Raji (cell line): ENCODE data around the gene BRPF3.

Experiments used
- POLR2A ChIP-seq: IDR thresholded peaks from 2 replicates; pipeline ENCODE4 v1.6.1; 2011; ENCODE audit warnings: low read depth, low read length, control low read depth; ENCODE audit not compliant: insufficient read depth

The BRPF3 gene

DNA sequence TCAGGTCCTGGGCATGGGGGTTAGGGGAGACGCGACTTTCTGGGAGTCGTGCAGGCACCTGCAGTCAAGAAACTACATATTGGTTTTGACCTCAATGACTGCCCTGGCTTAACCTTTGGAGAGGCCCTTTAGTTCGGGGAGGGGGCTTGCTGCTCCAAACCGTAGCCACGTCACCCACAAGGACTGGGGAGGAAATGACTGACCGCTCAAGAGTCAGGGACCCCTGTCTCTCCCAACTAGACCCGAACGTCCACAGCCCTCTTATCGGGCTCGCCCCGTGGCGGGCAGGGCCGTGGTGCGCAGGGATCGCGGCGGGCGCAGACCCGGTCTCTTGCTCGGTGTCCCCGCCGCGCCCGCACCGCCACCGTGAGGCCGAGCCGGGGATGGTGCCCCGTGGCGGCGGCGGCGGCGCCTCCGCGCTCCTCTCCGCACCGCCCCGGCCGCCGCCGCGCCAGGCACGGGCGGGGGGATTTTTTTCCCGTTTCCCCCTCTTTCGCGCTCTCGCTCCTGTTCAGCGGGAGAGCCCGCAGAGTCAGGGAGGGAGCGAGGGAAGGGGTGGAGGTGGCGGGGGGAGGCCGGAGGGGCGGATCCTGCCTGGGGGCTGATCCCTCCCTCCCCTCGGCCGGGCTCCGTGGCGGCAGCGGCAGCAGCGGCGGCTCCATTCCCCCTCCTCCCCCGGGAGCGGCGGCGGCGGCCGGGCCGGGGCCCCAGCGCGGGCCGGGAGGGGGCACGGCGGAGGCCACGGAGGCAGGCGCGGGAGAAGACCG is at the start of gene BRPF3:
BRPF3 (plus strand) TSS at position 632 of the 767 bp plus-strand sequence. CDS start 3,579 bp downstream, outside the sequence.
- TF ChIP-seq POLR2A = peak; percentile 34; the same call in 1 of the 2 replicates

DNA sequence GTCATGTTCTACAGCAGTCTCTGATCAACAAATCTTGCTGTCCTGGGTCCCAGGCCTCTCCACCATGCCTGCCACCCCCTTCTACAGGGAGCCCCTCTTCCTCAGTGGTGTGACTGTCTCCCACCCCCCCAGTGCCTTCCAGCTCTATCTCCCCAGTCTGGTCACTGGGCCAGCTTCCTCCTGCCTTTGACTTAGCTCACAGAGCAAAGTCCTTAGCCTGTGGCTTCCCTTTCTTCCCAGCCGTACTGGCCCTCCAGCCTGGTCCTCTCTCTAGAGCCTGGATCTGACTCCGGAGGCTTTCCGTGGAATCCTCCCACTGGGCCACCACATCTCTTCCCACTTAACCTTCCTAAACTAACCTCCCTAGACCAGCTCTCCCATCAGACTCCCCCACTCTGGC is 49.2 kb upstream of the BRPF3 start:
- no peak for TF ChIP-seq POLR2A

DNA sequence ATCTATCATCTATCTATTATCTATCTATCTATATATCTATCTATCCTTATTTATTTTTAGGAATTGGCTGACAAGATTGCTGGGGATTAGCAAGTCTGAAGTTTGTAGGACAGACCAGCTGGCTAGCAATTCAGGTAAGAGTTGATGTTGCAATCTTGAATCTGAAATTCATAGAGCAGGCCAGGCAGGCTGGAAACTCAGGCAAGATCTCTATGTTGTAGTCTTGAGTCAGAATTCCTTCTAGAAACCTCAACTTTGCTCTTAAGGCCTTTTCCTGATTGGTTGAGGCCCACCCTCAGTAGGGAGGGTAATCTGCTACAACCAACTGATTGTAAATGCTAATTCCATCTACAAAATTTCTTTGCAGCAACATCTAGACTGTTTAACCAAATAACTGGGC is 47.1 kb upstream of the BRPF3 start:
- no peak for TF ChIP-seq POLR2A

DNA sequence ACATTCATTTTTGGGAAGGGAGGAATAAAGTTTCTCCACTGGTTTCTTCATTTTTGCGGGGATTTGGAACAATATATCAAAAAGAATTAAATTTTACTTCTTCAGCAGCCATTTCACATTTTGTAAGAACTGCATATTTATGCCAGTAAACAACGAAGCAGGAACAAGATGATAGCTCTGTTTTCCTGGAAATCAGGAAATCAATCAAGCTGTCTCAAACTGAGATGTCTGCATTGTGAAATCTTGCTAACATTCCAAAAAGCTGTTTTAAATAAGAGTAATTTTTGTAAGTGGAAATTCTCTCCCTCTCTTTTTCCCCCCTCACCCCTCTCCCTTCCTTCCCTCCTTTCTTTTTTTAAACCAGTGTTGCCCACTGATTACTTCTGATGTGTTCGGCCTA is 46.3 kb upstream of the BRPF3 start:
- TF ChIP-seq POLR2A = no peak

DNA sequence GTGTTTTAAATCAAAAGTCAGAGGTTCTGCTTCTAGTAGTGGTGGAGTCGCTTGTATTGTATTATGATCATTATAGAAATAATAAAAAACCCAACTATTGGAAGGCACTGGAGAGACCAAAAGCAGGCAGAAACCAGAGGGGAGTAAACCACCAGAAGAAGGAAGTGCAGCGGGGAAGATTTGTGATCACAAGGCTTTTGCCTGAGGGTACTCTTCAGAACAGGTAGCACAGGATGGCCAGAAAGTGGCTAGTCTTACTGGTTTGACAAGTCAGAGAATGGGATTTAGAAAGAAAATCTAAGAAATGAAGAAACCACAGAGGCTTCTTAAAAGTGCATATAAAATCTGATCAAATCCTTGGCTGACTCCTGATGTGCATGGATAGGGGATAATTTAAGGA is 42.3 kb upstream of the BRPF3 start:
- TF ChIP-seq POLR2A = no peak

DNA sequence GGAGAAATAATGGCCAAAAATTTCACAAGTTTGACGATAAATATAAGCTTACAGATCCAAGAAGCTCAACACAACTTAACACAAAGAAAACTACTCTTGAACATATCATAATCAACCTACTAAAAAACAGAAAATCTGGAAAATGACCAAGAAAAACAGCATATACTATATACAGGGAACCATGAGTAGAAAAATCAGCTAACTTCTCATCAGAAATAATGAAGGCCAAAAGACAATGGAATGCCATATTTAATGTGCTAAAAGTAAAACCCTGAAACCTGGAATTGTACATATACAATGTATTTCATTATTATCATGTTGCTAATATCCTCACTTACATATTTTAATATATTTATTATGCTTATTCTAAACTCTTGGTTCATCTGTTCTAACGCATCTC is 40.9 kb upstream of the BRPF3 start:
- no peak for TF ChIP-seq POLR2A

DNA sequence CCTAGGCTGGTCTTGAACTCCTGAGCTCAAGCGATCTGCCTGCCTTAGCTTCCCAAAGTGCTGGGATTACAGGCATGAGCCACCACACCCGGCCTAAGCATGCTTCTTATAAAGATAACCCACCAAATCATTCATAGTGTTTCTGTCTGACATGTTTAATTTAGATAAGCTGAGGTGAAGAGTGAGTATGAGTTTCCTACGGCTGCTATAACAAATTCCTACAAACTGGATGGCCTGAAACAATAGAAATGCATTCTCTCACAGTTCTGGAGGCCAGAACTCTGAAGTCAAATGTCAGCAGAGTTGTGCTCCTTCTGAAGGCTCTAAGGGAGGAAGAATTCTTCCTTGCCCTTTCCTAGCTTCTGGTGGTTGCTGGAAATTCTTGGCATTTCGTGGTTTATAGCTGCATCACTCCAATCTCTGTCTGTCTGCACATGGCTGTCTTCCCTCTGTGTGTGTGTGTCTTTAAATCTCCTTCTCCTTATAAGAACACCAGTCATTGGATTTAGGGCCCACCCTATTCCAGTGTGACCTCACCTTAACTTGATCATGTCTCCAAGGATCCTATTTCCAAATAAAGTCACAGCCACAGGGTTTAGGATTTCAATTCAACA is 36.3 kb upstream of the BRPF3 start:
- TF ChIP-seq POLR2A = no peak

DNA sequence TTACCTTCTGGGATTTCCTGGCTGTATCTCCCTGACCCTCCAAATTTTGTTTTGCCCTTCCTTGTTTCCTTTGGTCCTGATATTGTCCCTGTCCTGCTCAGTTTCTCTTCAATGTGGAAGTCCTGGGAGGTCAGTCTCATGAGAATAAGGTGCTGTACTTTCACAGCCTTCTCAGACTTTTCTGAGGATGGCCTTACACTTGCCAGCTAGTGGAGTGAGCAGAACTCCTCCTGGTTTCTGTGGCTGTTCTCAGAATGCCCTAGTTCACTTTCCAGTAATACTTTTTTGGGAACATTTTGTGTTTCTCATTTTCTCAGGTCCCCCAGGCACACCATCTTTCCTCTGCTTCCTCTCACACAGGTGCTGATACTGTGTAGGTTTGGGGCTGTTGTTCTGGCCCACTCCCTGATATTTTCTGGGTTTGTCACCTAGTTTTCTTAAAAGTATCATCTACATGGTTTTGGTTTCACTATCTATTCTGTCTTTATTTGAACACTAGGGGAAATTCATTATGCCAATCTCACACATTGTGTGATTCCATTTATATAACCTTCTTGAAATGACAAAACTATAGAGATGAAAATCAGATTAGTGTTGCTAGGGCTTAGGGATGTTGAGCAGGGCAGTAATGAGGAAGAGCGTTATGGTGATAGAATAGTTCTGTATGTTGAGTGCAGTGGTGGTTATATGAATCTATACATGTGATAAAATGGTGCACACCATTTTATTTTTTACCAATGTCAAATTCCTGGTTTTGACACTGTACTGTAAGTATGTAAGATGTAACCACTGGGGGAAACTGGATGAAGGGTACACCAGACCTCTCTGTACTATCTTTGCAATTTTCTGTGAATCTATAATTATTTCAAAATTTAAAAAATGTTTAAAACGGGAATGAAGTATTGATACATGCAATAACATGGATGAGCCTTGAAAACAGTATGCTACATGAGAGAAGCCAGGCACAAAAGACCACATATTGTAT is 27.2 kb upstream of the BRPF3 start:
- no peak for TF ChIP-seq POLR2A

DNA sequence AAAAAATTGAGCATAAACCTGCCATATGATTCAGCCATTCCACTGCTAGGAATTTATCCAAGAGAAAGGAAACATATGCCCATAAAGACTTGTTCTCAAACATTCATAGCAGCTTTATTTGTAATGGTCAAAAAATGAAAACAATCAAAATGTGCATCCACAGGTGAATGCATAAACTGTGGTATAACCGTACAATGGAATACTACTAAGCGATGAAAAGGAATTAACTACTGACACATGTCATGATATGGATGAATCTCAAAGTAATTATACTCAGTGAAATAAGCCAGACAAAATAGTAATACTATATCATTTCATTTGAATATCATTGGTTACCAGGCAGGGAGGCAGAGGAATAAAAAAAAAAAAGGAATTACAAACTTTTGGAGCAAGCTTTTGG is 25.8 kb upstream of the BRPF3 start:
- no peak for TF ChIP-seq POLR2A

DNA sequence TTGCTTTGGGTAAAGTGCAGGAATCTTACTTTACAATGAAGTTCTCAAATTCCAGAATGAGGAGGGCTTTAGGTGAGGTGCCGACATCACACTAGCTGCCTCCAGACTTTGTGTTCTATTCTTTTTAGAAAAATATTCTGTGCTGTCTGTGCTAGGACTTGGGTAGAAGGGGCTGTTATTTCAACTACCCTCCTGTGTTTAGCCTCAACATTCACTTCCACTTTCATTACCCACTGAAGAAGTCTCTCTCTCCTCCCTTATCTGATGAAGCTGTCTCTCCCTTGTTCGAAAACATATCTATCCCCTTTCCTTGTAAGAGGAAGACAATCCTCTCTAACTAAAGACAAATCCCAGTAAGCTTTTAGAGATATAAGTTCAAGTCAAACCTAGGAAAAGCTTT is 25.0 kb upstream of the BRPF3 start:
- no peak for TF ChIP-seq POLR2A

DNA sequence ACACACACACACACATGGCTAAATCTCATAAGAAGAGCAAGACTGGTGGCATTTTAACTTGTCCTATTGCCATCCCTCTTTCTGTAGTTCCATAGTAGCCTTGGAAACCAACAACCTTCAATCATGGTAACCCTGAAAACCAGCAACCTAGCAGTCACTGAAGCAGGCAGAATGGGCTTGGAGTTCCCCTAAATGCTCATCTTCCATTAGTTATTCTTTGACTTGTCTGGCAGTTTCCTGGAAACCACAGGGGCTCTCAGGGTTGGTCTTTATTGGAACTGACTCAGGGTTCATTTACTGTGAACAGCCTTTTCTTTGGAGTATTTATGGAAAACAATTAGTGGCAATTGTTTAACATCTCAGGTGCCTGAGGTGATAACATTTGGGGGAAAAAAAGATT is 19.4 kb upstream of the BRPF3 start:
- TF ChIP-seq POLR2A = no peak

DNA sequence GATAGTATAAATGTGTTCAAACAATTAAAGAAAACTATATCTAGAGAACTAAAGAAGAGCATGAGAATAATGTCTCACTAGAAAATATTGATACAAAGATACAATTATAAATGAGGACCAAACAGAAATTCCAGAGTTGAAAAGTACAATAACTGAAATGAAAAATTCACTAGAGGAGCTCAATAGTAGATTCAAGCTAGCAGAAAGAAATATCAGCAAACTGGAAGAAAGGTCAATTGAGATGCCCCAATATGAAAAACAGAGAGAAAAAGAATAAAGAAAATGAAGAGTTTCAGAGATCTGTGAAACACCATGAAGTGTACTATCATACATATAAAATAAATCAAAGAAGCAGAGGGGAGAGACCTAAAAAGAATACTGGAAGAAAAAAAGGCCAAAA is 18.0 kb upstream of the BRPF3 start:
- TF ChIP-seq POLR2A = no peak

DNA sequence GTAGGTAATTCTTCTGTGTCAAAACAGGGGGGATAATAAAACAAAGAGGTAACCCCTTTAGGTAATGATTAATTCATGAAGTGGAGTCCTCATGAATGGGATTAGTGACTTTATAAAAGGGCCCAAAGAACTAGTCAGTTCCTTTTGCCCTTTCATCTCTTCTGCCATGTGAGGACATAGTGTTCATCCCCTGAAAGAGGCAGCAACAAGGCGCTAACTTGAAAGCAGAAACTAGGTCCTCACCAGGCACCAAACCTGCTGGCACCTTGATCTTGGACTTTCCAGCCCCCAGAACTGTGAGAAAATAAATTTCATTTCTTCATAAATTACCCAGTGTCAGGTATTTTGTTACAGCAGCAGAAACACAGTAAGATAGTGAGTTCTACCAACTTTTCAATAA is 16.4 kb upstream of the BRPF3 start:
- TF ChIP-seq POLR2A = no peak

DNA sequence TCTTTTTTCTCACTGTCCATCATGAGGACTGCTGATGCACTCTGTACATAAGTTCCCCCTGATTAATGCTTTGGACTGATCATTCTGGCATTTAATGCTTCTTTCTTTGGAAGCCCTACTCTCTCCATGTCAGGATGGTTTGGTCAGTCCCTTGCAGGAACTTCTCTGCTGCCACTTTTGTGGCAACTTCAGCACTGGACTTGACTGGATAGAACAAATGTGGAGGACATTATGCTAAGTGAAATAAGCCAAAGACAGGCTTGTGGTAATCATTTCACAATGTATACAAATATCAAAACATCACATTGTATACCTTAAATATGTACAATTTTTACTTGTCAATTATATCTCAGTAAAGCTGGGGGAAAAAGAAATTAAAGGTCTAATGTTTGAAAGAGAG is 12.2 kb upstream of the BRPF3 start:
- TF ChIP-seq POLR2A = no peak

DNA sequence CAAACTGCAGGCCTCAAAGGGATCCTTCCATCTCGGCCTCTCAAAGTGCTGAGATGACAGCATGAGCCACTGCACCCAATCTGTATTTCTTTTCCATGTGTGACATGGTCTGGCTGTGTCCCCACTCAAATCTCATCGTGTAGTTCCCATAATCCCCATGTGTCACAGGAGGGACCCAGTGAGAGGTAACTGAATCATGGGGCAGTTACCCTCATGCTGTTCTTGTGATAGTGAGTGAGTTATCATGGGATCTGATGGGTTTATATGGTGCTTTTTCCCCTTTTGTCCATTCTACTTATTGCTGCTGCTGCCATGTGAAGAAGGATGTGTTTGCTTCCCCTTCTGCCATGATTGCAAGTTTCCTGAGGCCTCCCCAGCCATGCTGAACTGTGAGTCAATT is 10.3 kb upstream of the BRPF3 start:
- TF ChIP-seq POLR2A = no peak

DNA sequence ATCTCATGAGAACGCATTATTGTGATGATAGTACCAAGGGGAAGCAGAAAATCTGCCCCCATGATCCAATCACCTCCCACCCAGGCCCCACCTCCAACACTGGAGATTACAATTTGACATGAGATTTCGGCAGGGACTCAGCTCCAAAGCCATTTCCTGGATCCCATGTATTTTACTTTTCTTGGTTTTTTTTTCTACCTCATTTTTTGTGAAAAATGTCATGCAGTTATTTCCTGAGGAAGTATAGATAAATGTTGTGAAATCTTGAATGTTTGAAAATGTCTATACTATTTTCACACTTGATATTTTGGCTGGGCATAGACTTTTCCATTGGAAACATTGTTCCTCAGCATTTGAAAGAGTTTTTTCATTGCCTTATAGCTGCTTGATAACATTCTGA is 9.1 kb upstream of the BRPF3 start:
- no peak for TF ChIP-seq POLR2A

DNA sequence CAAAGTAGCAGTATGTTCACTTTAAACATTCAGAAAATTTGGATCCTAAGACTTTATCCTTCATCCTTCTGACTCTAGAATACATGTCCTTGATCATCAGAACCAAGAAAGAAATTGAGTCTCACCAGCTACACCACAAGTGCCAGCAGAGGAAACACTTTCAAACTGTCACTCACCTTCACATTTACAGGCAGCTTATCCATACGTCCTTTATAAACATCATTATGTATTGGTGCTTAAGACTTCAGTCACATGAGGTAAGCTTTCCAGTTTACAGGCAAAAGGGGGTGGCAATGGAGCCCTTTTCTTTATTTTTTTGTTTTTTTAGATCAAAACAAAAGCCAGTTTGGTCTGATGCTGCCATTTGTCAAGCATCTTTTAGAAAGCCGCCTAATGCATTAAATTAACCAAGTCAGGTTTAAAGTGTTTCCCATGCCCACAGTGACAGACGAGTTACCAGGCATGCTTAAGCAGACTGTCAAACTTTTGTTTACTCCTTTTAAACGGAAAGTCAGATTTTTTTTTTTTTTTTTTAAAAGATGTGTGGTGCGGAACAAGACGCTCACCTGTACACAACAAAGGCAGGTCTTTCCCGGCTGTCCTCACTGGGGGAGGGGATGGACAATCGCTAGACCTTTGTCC is 952 bp upstream of the BRPF3 start:
- no peak for TF ChIP-seq POLR2A
